Measurements from ENCODE around the gene KCNN3. TPM values are rescaled to one million over a fixed set of nuclear protein-coding genes. Genes with fewer than 3 reads are reported as not detected.

The KCNN3 gene
- total and polyA plus RNA-seq, 10 donors: 0.13 to 15.1 (median 7.4) TPM

- intact Hi-C loops (cut with DNase I; ENCODE audit: low total_unique reads): no loop called here
- no peak for DNase-seq
- H3K27ac ChIP-seq: no peak overlapping the region
- TF ChIP-seq POLR2A (IDR thresholded peaks at IDR 0.05) (no peak), POLR2AphosphoS5 (IDR thresholded peaks at IDR 0.05) (no peak), CTCF (IDR thresholded peaks at IDR 0.05 in 8 of 11, conservative IDR thresholded peaks at IDR 0.05 in 3 of 11) (no peak)
- peaks cover 0 to 11% (median 8%) of the 10 kb centered on the region in 6 donors for H3K4me1 ChIP-seq
- no peaks in the 10 kb centered on the region for H3K36me3 ChIP-seq
- H3K9me3 ChIP-seq: no peaks in the 10 kb centered on the region
- no peak overlapping the region for H3K4me3 ChIP-seq
- 89 to 94% (median 90%) methylated on average over 5 to 6 of the region's 6 CpGs for WGBS, 5 donors
- peaks cover 0 to 4% (median 0%) of the 10 kb centered on the region in 7 donors for H3K27me3 ChIP-seq (replicated peaks in 1 of 7)
These were observed 34.4 kb downstream of the KCNN3 start for GRCh38 chr1:154835531-154836324.

GRCh38 chr1:154833841-154834240, 36.2 kb downstream of the KCNN3 start:
- H3K27me3 ChIP-seq (replicated peaks in 1 of 7): peaks cover 0 to 4% (median 0%) of the 10 kb centered on the region in 7 donors
- H3K36me3 ChIP-seq: no peaks in the 10 kb centered on the region
- intact Hi-C loops (cut with DNase I; ENCODE audit: low total_unique reads): no loop called here
- no peak overlapping the region for H3K4me3 ChIP-seq
- H3K4me1 ChIP-seq: no peaks in the 10 kb centered on the region
- DNase-seq: no peak
- TF ChIP-seq POLR2AphosphoS5 (IDR thresholded peaks at IDR 0.05): no peak
- TF ChIP-seq POLR2A (IDR thresholded peaks at IDR 0.05): no peak
- no peak for TF ChIP-seq CTCF (IDR thresholded peaks at IDR 0.05 in 8 of 11, conservative IDR thresholded peaks at IDR 0.05 in 3 of 11)
- no peaks in the 10 kb centered on the region for H3K9me3 ChIP-seq
- no peak overlapping the region for H3K27ac ChIP-seq
- 75 to 92% (median 87%) methylated on average over 5 of the region's 5 CpGs for WGBS, 5 donors

- 73 to 87% (median 81%) methylated on average over 9 of the region's 9 CpGs for WGBS, 5 donors
- Histone ChIP-seq H3K4me1 (no peaks in the 10 kb centered on the region), H3K4me3 (no peak overlapping the region), H3K9me3 (no peaks in the 10 kb centered on the region), H3K27ac (no peak overlapping the region), H3K27me3 (replicated peaks in 1 of 7) (peaks cover 0 to 4% (median 0%) of the 10 kb centered on the region in 7 donors), H3K36me3 (no peaks in the 10 kb centered on the region)
- no peak for TF ChIP-seq CTCF (IDR thresholded peaks at IDR 0.05 in 8 of 11, conservative IDR thresholded peaks at IDR 0.05 in 3 of 11)
- TF ChIP-seq POLR2AphosphoS5 (IDR thresholded peaks at IDR 0.05): no peak
- no peak for TF ChIP-seq POLR2A (IDR thresholded peaks at IDR 0.05)
- no peak for DNase-seq
- intact Hi-C loops (cut with DNase I; ENCODE audit: low total_unique reads): no loop called here
These were observed 36.9 kb downstream of the KCNN3 start for GRCh38 chr1:154833209-154833608.

GRCh38 chr1:154832384-154832783, 37.7 kb downstream of the KCNN3 start:
- Histone ChIP-seq H3K4me3 (no peak overlapping the region), H3K36me3 (no peaks in the 10 kb centered on the region), H3K27ac (no peak overlapping the region), H3K4me1 (no peaks in the 10 kb centered on the region), H3K27me3 (replicated peaks in 1 of 7) (peaks cover 0 to 4% (median 0%) of the 10 kb centered on the region in 7 donors), H3K9me3 (no peaks in the 10 kb centered on the region)
- no peak for TF ChIP-seq POLR2A (IDR thresholded peaks at IDR 0.05)
- TF ChIP-seq POLR2AphosphoS5 (IDR thresholded peaks at IDR 0.05): no peak
- TF ChIP-seq CTCF (IDR thresholded peaks at IDR 0.05 in 8 of 11, conservative IDR thresholded peaks at IDR 0.05 in 3 of 11): no peak
- WGBS, 5 donors: 92 to 97% (median 94%) methylated on average over 2 of the region's 2 CpGs
- intact Hi-C loops (cut with DNase I; ENCODE audit: low total_unique reads): no loop called here
- no peak for DNase-seq
